Lower lobe of right lung (tissue), 2 donors: ENCODE data around the gene SOCS7. TPM values are rescaled to one million over a fixed set of nuclear protein-coding genes. Genes with fewer than 3 reads are reported as not detected.

ENCODE experiments used
- ATAC-seq, 2 donors: fragments of 200-7000 bp; cut with Tn5 transposase; one replicate each; pipeline ENCODE4 v1.9.1; 2020 to 2022; ENCODE audit warnings: mild to moderate bottlenecking in 2 of 2, moderate library complexity in 2 of 2
- DNase-seq: peaks from one replicate; pipeline ENCODE4 v3.0.0-alpha.2; 2020
- H3K27ac ChIP-seq: fragments of 200-600 bp; one replicate; pipeline ENCODE4 v1.8.0; 2022
- H3K27me3 ChIP-seq: fragments of 200-600 bp; one replicate; pipeline ENCODE4 v1.8.0; 2022; ENCODE audit warnings: low read depth
- H3K36me3 ChIP-seq: fragments of 200-600 bp; one replicate; pipeline ENCODE4 v1.8.0; 2022; ENCODE audit warnings: mild to moderate bottlenecking
- H3K4me1 ChIP-seq: fragments of 200-600 bp; one replicate; pipeline ENCODE4 v1.8.0; 2022
- H3K4me3 ChIP-seq: fragments of 200-600 bp; one replicate; pipeline ENCODE4 v1.8.0; 2022; ENCODE audit warnings: mild to moderate bottlenecking
- H3K9me3 ChIP-seq: fragments of 200-600 bp; one replicate; pipeline ENCODE4 v1.8.0; 2022
- CTCF ChIP-seq: fragments of 200-600 bp; IDR thresholded peaks from one replicate; pipeline ENCODE4 v1.8.0; 2022; ENCODE audit warnings: antibody characterized with exemption, mild to moderate bottlenecking
- intact Hi-C: fragments of 100-400 bp; cut with DNase I; formaldehyde crosslinking; loops from one replicate; pipeline ENCODE4 v1.11.0; 2022
- total RNA-seq: library from RNA; stranded (reverse); fragmentation: NEBNext Ultra II Directional; extraction: Animal tissue kit (Norgen Biotek cat#: 25700); gene quantifications from one replicate; pipeline ENCODE4 v1.2.1, GENCODE V29; 2021
- donor health status: DM: no; HTN: yes; CAD: no; lungs with severe emphysema.

The SOCS7 gene
- total RNA-seq, 1 donor from 2014 or later, result 23.0 TPM

DNA sequence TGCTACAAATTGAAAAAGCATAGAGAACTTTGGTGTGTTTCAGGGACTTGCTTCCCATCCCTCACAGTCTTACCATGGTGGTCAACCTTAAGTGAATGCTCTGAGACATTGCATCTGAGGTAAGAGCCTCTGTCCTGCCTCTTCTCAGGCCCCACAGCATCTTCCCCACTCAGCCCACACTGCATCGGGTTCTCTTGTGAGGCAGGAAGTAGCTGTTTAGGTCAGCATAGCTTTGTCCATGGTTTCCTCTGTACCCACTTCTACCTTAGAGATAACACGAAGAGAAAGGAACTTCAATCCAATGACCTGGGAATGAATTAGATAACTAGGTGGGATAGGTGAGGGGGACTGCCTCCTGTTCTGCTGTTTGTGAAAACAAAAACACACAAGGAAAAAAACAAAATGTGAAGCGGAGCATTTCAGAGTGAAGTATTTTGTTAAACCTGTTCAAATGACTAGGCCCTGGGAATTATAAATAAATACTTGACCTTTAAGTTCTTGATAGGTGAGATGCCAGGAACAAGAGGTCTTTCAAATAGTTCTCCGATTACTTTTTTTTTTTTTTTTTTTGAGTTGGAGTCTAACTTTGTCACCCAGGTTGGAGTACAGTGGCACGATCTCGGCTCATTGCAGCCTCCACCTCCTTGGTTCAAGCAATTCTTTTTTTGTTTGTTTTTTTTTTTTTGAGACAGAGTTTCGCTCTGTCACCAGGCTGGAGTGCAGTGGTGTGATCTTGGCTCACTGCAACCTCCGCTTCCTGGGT lies 17.7 kb downstream of the SOCS7 start:
- peak overlapping the region; percentile 18 for H3K27ac ChIP-seq
- no peak for DNase-seq
- H3K9me3 ChIP-seq, result no peaks in the 10 kb centered on the region
- H3K4me1 ChIP-seq, result no peaks in the 10 kb centered on the region
- no peak for TF ChIP-seq CTCF
- peaks cover 97% of the 10 kb centered on the region for H3K36me3 ChIP-seq
- intact Hi-C loops, result no loop called here
- ATAC-seq, result peak; percentile 62 to 80
- H3K4me3 ChIP-seq, result no peak overlapping the region
- H3K27me3 ChIP-seq, result no peaks in the 10 kb centered on the region

- Histone ChIP-seq H3K27ac (no peak overlapping the region), H3K27me3 (no peaks in the 10 kb centered on the region), H3K36me3 (peaks cover 49% of the 10 kb centered on the region), H3K4me1 (no peaks in the 10 kb centered on the region), H3K9me3 (no peaks in the 10 kb centered on the region), H3K4me3 (no peak overlapping the region)
- TF ChIP-seq CTCF, result no peak
- intact Hi-C loops, result no loop called here
- no peak for DNase-seq
- ATAC-seq, result no peak
Measured at GRCh38 chr17:38379448-38379847, 27.8 kb downstream of the SOCS7 start.

GRCh38 chr17:38395090-38395489 lies 43.4 kb downstream of the SOCS7 start:
- TF ChIP-seq CTCF, result no peak
- Histone ChIP-seq H3K4me3 (no peak overlapping the region), H3K9me3 (no peaks in the 10 kb centered on the region), H3K27ac (no peak overlapping the region), H3K27me3 (no peaks in the 10 kb centered on the region), H3K4me1 (no peaks in the 10 kb centered on the region), H3K36me3 (peaks cover 56% of the 10 kb centered on the region)
- intact Hi-C loops, result no loop called here
- no peak for DNase-seq
- ATAC-seq, result no peak

- Histone ChIP-seq H3K36me3 (peaks cover 76% of the 10 kb centered on the region), H3K9me3 (no peaks in the 10 kb centered on the region), H3K27ac (no peak overlapping the region), H3K4me3 (no peak overlapping the region), H3K27me3 (no peaks in the 10 kb centered on the region), H3K4me1 (no peaks in the 10 kb centered on the region)
- no peak for ATAC-seq
- intact Hi-C loops, result no loop called here
- no peak for TF ChIP-seq CTCF
- no peak for DNase-seq
Measured at GRCh38 chr17:38397227-38397626, 45.6 kb downstream of the SOCS7 start.

DNA sequence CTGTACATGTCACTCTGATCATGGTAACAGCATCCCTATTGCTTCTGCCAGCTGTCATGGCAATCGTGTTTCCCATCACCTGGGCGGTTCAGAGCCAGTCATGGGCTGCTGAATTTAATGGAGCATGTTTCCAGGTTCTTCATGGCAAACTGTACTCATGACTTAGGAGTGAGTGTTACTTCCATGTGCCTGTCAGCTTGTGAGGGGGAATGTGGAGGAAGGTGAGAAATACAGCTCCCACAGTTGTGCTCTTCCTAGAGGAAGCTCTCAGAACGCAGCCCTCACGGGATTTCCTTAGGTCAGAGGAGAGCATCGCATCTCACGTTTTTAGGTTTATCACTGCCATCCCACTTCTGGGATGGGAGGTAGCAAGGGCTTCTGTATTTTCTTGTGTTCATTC lies 48.6 kb downstream of the SOCS7 start:
- Histone ChIP-seq H3K4me1 (no peaks in the 10 kb centered on the region), H3K27ac (no peak overlapping the region), H3K36me3 (peaks cover 72% of the 10 kb centered on the region), H3K9me3 (no peaks in the 10 kb centered on the region), H3K27me3 (no peaks in the 10 kb centered on the region), H3K4me3 (no peak overlapping the region)
- intact Hi-C loops, result loop anchor here (10.0 kb wide), 1 partner anchor 45 kb away; the partner anchor contains the start of gene SOCS7
- ATAC-seq (no peak), DNase-seq (no peak)
- TF ChIP-seq CTCF, result no peak
